ENCODE results near the gene HNRNPA0.
A peak's percentile ranks its signal among the peaks of the same experiment; 100 is the strongest.

HNRNPA0 gene

DNA sequence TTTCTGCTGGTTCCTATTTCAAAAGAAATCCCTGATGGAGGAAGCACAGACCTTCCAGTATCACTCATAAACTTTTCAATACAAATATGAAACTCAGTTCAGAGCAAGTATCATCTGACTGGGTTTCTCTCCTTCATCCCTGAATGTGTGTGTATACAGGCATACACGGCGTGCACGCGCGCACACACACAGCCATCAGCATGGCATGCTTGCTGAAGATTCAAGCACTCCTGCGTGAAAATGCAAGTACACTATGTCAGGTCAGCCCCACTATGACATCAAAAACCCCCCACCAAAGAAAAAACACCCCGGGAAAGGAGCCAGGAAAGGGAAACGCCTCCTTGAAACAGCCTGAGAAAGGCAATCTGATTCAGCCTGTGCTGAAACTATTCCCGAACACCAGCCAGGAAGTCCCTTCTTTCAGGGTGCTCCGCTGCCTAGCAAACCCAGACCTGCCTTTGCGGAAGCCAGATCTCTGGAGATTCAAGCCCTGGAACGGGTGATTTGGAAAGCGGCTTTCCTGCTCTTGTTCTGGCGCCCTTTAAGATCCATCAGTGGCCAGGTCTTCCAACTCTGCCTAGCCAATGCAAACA lies 19.1 kb downstream of the HNRNPA0 start:
- TF ChIP-seq, protein P1, sequence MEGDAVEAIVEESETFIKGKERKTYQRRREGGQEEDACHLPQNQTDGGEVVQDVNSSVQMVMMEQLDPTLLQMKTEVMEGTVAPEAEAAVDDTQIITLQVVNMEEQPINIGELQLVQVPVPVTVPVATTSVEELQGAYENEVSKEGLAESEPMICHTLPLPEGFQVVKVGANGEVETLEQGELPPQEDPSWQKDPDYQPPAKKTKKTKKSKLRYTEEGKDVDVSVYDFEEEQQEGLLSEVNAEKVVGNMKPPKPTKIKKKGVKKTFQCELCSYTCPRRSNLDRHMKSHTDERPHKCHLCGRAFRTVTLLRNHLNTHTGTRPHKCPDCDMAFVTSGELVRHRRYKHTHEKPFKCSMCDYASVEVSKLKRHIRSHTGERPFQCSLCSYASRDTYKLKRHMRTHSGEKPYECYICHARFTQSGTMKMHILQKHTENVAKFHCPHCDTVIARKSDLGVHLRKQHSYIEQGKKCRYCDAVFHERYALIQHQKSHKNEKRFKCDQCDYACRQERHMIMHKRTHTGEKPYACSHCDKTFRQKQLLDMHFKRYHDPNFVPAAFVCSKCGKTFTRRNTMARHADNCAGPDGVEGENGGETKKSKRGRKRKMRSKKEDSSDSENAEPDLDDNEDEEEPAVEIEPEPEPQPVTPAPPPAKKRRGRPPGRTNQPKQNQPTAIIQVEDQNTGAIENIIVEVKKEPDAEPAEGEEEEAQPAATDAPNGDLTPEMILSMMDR (IDR thresholded peaks at IDR 0.05; ENCODE audit: low read depth, low read length, missing control alignments) = no peak
- DNase-seq (ENCODE audit: extremely low read depth, low read depth) = no peak
- peak overlapping the region; percentile 41 for H3K4me3 ChIP-seq (replicated peaks; ENCODE audit: low read depth, low read length)

DNA sequence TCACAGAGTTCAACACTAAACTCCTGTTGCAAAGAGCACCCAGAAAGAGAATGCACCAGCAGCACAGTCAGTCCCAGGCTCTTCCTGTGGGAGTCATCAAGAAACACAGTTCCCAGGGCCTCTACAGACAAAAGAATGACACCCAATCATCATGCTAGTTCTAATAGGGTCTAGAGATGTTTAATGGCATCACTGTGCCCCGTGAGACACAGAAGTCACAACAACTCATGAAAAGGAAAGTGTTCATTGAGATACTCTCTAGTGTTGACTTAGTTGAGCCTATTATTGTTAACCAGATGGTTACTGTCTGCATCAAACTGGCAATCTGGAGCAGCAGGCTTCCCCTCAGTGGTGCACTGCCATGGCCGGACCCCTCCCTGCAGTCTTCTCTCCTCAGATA lies 19.8 kb downstream of the HNRNPA0 start:
- no peak overlapping the region; the same call in 1 of the 2 replicates for H3K4me3 ChIP-seq (replicated peaks; ENCODE audit: low read depth, low read length)
- DNase-seq (ENCODE audit: extremely low read depth, low read depth) = no peak
- TF ChIP-seq, protein P1 (IDR thresholded peaks at IDR 0.05; ENCODE audit: low read depth, low read length, missing control alignments) = no peak

DNA sequence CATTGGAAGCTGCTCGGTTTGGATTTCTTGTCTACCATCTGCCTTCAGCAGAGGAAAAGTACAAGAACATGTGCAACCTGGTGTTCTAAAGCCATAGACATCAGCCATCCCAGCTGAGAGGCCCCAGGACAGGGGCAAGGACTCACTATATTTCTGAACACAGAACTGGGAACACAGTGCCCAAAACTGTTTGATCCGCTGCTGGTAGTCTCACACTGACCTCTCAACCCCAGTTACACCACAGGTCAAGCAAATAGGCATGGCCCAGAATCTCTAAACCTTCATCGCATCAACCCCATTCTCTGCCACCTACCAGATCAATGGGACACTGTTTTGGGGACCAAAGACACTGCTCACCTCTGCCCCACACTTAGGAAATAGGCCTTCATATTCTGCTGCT lies 20.2 kb downstream of the HNRNPA0 start:
- TF ChIP-seq, protein P1 (IDR thresholded peaks at IDR 0.05; ENCODE audit: low read depth, low read length, missing control alignments) = no peak
- no peak overlapping the region for H3K4me3 ChIP-seq (replicated peaks; ENCODE audit: low read depth, low read length)

DNA sequence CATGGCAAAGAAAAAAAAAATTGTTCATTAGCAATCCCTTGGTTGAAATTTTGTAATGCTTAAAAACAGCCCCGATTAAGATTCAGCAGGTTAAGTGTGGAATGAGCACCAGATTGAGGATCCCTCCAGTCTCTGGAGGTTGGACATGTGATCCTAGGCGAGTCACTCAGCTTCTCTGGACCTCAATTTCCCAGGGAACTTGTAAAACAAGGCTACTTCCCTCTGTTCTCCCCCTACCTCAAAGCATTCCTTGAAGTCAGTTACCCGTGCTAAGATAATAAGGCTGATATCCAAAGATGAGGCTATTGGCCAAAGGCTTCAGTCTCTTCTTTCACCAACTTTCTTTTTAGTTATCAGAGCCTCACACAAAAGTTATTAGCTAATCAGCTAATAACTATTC lies 21.2 kb downstream of the HNRNPA0 start:
- no peak overlapping the region for H3K4me3 ChIP-seq (replicated peaks; ENCODE audit: low read depth, low read length)
- TF ChIP-seq, protein P1 (IDR thresholded peaks at IDR 0.05; ENCODE audit: low read depth, low read length, missing control alignments) = no peak
- DNase-seq (ENCODE audit: extremely low read depth, low read depth) = no peak

More for the DNA sequence above, 20.2 kb downstream of the HNRNPA0 start:
- DNase-seq (ENCODE audit: extremely low read depth, low read depth) = no peak

DNA sequence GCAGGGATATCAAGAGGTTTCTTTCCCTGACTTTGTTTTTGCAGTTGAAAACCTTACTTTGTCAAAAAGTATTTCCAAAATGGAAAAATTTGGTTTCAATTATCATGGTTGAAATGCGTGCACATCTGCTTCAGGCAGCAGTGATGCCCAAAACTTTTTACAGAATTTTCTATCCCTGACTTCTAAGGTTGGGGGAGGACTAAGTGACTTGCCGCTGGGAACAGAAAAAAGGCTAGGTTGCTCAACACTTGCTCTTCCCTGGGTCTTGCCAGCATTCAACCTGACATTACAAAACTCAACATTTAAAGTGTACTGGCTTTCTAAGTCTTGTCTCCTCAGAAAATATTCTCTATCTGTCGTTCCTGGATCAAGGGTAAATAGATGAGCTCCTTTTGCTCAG lies 23.0 kb downstream of the HNRNPA0 start:
- DNase-seq (ENCODE audit: extremely low read depth, low read depth) = no peak
- no peak overlapping the region for H3K4me3 ChIP-seq (replicated peaks; ENCODE audit: low read depth, low read length)
- TF ChIP-seq, protein P1 (IDR thresholded peaks at IDR 0.05; ENCODE audit: low read depth, low read length, missing control alignments) = no peak

DNA sequence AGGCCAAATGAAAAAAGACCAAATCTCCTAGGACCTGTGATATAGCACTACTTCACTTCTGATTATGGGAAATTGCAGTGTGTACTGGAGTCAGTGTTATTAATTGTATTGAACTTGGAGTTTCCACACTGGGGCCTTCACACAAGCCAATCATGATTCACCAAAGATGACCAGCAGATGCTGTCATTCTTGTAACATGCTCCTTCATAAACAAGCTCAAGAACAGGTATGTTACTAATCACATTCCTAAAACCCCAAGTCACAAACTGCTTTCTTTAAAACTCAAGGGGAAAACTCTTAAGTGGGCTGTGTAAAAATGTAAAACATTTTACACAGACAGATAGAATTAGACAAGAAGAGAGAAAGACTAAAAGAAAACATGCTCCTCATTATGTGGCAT lies 23.8 kb downstream of the HNRNPA0 start:
- DNase-seq (ENCODE audit: extremely low read depth, low read depth) = no peak
- TF ChIP-seq, protein P1 (IDR thresholded peaks at IDR 0.05; ENCODE audit: low read depth, low read length, missing control alignments) = no peak
- no peak overlapping the region for H3K4me3 ChIP-seq (replicated peaks; ENCODE audit: low read depth, low read length)

DNA sequence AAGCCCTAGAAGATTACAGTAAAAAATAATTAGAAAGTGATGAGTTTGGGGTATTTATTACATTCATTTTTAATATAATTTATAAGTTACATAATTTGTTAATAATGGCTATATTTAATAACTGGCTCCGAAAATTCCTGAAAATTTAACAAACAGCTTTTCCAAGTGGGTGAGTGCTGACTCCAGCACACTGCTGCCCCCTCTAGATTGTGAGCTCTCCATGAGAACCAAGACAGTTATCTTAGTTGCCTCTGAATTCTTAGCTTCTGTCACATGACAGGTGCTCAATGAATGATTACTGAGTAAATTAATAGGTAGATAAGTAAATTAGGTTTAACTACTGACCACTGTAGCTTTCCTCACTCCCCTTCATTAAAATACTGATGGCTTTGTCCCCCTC lies 26.1 kb downstream of the HNRNPA0 start:
- DNase-seq (ENCODE audit: extremely low read depth, low read depth) = no peak
- no peak overlapping the region for H3K4me3 ChIP-seq (replicated peaks; ENCODE audit: low read depth, low read length)
- TF ChIP-seq, protein P1 (IDR thresholded peaks at IDR 0.05; ENCODE audit: low read depth, low read length, missing control alignments) = peak; percentile 4

Measured in HFF-Myc (cell line).